NCI-H345 treated with DMSO at 0.1 percent for 48 hours (cell line): ENCODE data around the gene PTPRD.
"Not testable (repeated sequence)": the region's sequence is repeated elsewhere in the genome, so short reads cannot be mapped to it uniquely, and the experiment has no call there.

Experiments
- DNase-seq: peaks from one replicate; lab custom pipeline; 2025; ENCODE audit not compliant: unreplicated experiment; lab: John Stamatoyannopoulos, UW

The PTPRD gene

DNA sequence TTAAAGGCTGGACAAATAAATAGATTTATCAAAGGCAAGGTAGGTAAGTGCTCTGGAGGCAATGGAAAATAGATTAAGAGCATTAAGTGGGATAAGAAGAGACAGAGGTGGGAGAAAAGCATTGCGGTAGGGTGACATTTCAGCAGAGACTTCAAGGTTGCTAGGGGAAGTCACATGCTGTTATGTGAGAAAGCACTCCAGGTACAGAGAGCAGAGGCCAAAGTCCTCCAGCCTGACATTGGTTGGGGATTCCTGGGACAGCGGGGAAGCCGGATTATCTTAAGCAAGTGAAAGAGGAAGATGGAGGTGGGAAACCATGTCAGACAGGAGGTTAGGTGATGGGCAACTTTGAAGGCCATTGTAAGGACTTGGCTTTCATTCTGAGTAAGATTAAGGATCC lies 1222.9 kb downstream of the PTPRD start:
- DNase-seq: no peak

DNA sequence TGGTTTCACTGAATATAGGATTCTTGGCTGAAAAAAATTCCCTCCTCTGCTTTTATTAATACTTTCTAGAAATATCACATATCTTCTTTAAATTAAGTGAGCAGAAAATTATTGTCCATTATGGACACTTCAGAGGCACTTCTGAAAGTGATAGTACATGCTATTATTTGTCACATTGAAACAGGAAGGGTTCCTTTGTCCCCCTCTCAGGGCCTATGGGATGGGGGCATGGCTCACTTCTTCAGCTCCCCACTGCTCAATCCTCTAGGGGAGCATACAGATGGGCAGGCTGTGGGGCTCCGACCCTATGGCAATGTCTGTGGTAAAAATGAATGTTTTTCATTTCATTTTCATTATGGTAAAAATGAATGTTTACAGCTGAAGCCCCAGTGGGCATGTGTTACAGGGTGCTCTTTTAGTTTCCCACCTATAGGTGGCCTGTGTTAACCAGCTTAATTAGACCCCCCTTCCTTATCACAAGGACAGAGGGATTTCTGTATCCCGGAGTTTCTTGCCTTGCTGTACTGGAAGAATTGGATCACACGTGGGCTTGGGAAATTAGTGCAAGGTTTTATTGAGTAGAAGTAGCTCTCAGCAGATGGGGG lies 1225.2 kb downstream of the PTPRD start:
- DNase-seq: no peak

DNA sequence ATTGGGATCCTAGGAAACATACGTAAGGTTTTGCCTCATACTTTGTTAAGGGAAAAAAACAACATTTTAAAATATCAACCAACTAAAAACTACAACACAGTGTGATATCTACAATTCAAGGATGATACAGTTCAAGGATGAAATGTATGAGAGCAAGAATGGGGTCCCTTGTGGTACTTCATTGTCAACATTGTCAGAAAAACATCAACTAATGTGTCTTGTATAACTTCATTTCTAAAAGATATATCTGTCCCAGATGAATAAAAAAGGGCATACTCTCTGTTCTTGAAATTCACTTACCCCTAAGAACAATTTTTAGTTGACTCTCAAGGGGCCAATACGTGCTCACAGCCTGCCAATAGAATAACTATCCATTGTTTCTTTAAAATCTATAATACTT lies 1250.5 kb downstream of the PTPRD start:
- no peak for DNase-seq

DNA sequence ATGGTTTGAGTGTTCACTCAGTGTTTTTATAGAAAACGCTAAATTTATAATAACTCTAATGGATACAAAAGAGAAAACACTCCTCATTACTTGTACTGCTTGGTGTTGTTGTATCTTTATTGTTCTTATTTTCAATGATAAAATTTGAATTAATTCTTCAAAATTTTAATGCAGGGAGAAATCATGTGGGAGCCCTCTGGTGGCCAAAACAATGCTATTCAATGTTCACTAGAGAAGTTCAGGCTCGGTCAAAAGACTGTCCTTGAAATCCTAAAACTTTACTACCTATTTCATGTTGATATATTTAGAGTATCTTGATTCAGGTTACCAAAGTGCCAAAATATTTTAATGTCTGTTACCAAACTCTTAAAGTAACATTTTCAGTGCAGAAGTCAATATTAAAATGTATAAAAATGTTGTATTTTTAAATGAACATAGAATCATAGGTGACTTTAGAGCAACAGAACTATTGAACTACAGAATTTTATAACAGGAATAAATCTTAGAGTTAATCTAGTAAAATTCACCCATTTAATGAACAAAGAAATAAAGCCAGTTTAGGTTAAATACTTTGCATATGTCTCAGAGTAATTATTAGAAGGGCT lies 1259.8 kb downstream of the PTPRD start:
- DNase-seq: peak; percentile 18

DNA sequence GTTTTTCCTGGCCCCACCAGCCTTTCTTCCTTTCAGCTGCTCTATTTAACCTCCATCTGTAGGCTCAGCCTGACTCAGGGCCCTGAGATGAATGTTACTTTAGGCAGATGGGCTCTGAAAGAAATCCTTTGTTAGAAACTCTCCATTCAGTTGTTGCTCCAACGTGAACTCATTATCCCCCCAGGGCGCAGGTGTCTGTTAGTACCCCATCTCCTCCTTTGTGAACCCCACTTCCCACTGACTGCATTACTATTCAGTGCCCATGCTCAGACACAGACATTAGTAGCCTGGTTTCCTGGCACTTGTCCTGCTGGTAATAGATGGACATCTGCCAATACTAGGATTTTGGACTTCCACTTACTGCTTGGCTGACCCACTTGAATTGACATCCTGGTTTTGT lies 1271.6 kb downstream of the PTPRD start:
- no peak for DNase-seq

DNA sequence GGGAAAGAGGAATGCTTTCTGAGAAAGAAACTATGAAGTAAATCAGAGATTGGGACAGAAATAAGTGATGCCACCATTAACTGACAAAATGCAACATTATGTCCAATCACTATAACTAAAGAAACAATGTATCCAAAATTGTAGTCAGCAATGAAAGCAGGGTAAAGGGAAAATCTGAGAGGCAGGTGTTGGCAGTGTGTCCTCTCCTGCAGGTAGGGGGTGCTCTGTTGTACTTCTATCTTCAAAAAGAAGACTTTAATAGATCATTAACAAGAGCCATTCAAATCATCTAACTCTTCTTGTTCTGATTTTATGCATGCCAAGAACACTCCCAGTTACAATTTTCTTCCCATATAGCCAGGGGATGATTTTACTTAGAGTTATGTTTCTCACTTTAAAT lies 1275.7 kb downstream of the PTPRD start:
- no peak for DNase-seq

DNA sequence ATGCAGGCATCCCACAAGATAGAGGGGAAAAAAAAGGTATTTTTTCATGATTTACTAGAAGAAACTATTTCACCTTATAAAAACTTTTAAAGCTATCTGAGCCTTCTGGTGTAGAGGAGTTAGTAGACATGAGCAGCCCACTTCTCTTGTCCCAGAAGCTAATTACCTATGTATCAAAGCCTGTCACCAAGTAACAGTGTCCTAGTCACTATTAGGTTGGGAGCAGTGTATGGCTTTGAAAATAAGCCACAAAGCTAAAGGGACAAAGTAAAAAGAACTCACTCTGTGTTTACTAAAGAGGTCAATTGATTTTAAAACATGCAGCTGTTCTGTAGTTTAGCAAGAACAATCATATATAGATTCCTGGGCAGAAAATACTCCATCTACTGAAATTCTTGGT lies 1286.1 kb downstream of the PTPRD start:
- DNase-seq: no peak

DNA sequence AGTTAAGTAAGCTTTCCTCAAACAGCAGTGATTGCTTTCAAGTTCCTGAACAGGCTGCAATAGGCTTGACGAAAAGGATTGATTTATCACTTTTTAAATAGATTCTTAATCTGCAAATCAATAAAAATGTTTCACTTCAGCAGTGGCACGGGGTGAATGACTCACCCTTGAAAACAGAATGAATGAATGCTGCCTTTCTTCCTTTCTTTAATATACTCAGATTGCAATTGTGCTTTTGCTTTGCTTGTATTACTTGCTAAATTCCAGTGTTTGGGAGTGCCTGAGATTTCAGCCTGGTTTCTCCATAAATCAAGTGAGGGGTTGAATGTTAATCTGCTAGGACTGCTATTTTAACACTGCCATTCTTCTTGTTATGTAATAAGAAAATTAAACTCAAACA lies 1293.8 kb downstream of the PTPRD start:
- no peak for DNase-seq

DNA sequence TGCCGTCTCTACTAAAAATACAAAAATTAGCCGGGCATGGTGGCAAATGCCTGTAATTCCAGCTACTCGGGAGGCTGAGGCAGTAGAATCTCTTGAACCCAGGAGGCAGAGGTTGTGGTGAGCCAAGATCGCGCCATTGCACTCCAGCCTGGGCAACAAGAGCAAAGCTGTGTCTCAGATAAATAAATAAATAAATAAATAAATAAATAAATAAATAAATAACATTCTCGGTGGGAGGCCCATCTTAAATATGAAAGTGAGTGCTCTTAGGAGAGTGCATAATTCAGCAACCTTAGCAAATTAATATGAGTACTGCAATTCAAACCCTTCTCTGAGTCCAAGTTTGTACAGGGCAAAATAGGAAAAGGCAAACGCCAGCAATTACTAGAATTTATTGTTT lies 1302.1 kb downstream of the PTPRD start:
- DNase-seq: not testable (repeated sequence)

DNA sequence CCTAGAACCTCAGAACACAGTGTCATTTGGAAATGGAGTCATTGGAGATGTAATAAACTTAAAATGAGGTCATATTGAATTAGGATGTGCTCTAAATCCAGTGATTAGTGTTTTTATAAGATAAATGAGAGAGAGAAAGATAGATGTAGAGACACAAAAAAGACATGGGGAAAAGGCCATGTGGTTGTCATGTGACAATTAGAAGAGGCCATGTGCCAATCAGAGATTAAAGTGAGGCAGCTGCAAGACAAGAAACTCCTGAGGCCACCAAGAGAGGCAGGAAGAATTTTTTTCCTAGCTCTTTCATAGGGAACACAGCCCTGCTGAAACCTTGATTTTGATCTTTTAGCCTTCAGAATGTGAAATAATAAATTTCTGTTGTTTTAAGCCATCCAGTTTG lies 1307.2 kb downstream of the PTPRD start:
- no peak for DNase-seq

DNA sequence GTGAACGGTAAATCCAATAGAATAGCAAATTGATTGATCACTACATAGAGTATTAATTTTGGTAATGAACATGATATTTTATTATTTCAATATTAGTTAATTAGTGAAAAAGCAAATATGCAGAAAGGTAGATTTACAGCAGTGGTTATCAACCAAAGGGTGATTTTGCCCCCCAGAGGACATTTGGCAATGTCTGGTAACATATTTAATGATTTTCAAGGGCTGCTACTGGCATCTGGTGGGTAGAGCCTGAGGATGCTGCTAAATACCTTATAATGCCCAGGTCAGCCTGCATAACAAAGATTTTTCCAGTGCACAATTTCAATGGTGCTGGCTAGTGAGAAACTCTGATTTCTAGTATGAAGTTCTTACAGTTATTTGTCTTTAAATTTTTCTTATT lies 1313.7 kb downstream of the PTPRD start:
- peak; percentile 6 for DNase-seq

DNA sequence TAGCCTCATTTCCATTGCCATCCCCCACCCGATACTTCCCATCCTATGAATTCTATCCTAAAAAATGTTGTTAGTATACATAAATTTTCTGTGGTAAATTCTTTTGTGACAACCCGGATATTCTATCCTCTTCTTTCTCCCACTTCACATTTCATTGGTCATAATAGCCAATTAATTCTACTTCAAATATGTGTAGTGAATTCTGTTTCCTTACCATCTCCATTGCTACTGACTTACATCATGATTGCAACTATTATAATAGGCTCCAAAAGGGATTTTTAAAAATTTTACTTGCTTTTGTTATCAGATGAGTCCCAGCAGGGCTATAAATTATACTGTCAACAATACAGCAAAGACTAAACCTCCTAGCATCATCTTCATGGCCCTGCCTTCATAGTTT lies 1326.8 kb downstream of the PTPRD start:
- no peak for DNase-seq

DNA sequence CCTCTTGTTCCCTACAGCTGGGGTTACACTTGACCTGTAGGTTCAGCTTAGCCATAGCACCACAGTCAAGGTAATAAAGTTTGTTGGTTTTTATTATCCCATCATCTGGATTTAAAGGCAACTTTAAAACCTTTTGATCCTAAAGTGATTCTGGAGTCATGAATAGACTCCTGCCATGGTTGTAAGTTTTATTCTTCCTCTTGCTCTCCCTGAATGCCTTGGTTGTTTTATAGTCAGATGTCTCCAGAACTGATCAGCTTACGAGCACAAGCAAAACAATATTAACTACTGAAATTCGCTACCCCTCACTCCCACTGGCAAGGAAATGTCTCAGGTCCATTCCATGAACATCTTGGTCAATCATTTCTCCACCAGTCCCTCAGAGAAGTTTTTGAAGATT lies 1328.6 kb downstream of the PTPRD start:
- no peak for DNase-seq

DNA sequence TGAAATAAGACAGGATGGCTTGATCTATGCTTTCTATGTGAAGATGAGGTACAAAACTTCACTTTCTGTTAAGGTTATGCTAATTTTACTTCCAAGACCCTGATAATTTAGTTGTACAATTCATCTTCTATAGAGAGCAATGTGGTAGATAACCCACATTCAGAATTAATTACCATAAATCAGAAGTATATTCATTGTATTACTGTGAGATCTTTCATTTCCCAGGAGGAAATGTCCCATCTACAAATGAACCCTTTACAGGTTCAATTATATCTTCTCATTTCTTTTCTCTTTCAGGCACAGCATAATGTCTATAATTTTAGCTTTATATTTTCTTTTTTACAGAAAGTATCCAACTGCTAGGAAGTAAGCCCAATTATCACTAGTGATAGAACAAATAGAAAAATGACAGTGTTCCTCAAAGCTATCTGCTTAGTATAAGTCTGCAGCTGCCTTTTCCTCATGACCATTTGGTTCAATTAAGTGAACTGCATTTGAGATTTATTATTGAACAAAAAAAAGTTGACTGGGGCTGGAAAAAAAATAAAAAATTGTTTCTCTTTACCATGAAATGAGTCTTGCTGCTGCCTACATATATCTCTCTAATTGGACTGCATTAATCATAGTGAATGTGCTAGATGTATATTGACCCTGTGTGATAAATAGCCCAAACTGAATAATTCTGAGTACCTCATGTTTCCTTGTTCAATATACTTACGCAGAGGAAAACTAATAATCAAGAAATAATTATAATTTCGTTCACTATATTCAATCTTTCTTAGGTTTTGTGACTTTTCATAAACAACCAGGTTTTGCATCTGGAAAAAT lies 1329.4 kb downstream of the PTPRD start:
- no peak for DNase-seq

DNA sequence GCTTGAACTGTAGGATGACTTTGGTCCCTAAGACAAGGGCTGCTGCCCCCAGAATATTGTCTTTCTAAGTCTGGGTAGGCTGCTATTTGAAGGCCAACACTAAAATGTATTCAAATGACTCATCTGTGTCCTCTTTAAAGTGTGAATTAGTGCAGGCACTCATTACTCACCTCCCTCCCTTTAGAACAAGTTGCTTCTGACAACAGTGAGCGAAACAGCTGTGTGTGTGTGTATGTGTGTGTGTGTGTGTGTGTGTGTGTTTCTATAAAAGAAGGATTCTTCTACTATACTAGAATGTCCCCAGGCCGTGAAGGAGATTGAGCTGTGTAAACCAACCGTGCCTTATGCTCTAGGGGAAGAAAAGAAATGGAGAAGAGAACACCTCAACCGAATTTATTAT lies 1337.2 kb downstream of the PTPRD start:
- no peak for DNase-seq

DNA sequence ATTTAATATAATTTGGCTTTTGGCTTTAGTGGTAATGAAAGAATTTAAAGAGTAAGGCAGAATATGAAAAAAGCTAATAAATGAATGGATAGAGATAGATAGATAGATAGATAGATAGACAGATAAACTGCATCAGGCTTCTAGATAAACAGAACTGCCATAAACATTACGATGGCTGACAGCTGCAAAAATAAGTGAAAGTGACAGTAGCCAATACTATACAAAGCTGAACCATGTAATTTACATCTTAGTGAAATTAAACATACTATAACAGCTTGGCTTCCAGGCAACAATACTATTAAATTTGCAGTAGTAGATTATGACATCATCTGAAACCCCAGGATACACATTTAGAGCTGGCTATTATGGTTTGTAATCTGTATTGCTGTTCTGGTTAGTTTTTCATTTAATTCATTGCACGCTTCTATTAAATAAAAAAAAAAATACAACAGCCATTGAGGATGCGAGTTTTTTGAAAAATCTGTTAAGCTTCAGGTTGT lies 1354.8 kb downstream of the PTPRD start:
- DNase-seq: no peak

DNA sequence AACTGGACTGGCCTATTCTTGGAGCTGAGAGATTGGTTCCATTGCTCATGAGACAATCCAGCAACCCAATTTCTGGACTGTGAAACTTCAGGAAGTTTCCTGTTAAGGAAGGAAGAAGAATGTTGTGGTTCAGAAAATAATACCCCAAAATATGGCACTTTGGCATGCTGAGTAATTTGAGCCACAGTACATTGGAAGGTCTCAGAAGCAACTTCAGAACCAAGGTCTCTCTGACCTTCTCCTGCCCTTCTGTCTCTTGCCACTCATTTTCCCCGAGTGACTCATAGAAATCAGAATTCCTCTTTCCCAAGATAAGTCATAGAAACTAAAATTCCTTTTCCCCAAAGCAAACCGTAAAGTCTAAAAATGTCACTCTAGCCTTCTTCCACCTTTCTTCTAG lies 1366.1 kb downstream of the PTPRD start:
- no peak for DNase-seq

DNA sequence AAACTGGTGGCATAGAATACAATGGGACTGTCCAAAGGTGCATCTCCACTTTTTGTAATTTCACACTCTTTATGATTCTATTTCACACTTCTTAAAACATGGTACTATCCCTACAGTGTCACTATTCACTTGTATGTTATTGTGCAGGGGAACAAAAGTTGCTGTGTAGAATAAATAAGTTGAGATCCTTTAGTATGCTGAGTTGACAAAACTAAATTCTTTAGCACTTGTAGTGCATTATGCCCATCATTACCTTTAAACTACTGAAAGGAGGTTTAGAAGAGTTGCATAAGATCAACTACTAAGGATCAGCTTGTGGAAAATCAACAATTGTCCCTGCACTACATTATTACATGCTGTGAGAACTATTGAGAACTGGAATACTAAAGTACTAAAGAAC lies 1380.9 kb downstream of the PTPRD start:
- no peak for DNase-seq

DNA sequence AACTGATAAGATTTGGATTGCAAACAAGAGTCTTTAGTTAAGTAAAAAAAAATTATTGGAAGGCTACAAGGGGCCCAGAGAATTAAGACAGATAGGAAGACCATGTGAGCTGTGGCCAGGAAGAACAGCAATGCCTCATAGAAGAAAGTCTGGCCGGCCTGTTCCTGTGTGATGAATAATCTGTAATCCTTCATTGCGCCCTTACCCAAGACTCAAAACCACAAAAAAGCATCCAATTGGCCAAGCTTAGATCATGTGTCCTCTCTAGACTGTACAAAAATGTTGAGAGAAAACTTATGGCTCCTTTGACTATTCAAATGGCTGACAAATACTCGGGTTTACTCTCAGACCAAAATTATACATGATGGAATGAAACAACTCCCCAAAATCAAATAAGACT lies 1383.5 kb downstream of the PTPRD start:
- no peak for DNase-seq

DNA sequence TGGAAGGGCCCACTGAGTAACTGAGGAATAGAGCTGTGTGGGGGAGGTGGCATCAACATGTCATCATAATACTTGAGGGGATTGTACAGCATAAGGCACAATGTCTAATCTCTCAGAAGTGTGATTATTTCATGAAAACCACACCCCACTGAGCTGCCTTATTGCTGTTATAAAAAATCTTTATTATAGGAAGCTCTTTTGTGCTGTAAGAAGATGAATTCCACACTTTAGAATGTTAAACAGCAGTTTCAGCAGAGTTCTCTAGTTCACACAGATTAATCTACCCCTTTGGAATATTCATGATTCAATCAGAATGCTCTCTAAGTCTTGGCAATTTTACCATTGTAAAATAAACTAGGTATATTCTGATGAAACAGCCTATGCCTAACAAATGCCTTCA lies 1389.6 kb downstream of the PTPRD start:
- DNase-seq: no peak

DNA sequence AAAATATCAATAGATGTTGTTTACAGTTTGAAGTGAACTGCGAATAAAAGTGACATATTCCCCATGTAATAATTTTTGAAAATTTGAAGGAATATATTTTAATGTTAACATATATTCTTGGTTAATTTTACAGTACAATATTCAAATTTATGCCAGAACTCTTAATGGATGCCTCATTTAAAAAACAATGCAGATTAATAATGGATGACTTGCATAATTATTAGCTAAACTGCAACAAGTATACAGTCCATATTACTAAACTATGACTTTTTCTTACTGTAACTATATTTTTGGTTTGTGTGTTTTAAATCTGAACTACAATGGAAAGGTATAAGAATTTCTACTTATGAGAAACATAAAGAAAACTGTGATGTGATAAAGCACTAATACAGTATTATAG lies 1390.1 kb downstream of the PTPRD start:
- no peak for DNase-seq

DNA sequence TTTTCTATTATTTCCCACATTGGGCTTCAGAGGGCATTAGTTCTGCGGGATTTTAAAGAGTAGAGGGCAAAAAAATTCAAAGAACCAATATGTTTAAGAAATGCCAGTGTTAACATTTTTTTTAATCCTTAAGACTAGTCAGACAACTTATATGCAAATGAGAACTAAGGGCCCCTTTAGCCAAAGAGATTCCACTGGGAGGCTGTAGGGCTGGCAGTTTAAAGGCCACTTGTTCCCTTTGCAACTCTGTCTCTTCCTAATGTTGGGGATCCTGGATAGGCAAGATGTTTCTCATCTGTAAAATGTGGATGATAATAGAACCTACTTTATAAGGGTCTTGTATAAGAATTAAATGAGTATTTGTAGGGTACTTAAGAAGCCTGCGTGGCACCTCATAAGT lies 1395.9 kb downstream of the PTPRD start:
- no peak for DNase-seq
